HepG2 (cell line): ENCODE results near the gene ZNF384. TPM values are rescaled to one million over a fixed set of nuclear protein-coding genes. Genes with fewer than 3 reads are reported as not detected.

Source experiments
- DR1 ChIP-seq: sonication (generic); formaldehyde crosslinking; IDR thresholded peaks from 2 replicates; pipeline ENCODE4 v1.8.0; 2021; ENCODE audit warnings: mild to moderate bottlenecking, missing genetic modification reagents, inconsistent platforms
- ESRRA ChIP-seq: sonication (generic); formaldehyde crosslinking; IDR thresholded peaks from 2 replicates; pipeline ENCODE4 v1.5.1; 2020; ENCODE audit warnings: mild to moderate bottlenecking, low read depth, missing genetic modification reagents
- FOXC1 ChIP-seq: sonication (generic); formaldehyde crosslinking; IDR thresholded peaks from 2 replicates; pipeline ENCODE4 v1.8.0; 2022; ENCODE audit warnings: mild to moderate bottlenecking, missing genetic modification reagents, borderline replicate concordance
- HMGXB4 ChIP-seq, 2 experiments: sonication (generic) in 1 of 2; formaldehyde crosslinking in 1 of 2; IDR thresholded peaks; 2 replicates each; pipeline versions ENCODE4 v1.4.0 to v1.6.1; 2018 to 2020; ENCODE audit warnings: missing genetic modification reagents in 2 of 2, borderline replicate concordance in 1 of 2, low read depth in 1 of 2, mild to moderate bottlenecking in 1 of 2, missing biosample characterization in 1 of 2
- HNF4A ChIP-seq: sonication (generic); formaldehyde crosslinking; IDR thresholded peaks from 2 replicates; pipeline ENCODE4 v1.4.0; 2020; ENCODE audit warnings: missing genetic modification reagents
- PHF20 ChIP-seq: sonication (generic); formaldehyde crosslinking; IDR thresholded peaks from 2 replicates; pipeline ENCODE4 v1.5.0; 2020; ENCODE audit warnings: mild to moderate bottlenecking, missing genetic modification reagents
- REST ChIP-seq, 2 experiments: IDR thresholded peaks; 2 replicates each; pipeline ENCODE4 v1.6.1; 2011 to 2012; ENCODE audit warnings: low read length in 2 of 2, borderline replicate concordance in 1 of 2, low read depth in 1 of 2, mild to moderate bottlenecking in 1 of 2, moderate library complexity in 1 of 2
- SKI ChIP-seq: fragments of 450-650 bp; IDR thresholded peaks from one replicate; pipeline ENCODE4 v1.6.1; 2018; ENCODE audit warnings: mild to moderate bottlenecking; ENCODE audit not compliant: partially characterized antibody
- TCF7L2 ChIP-seq: IDR thresholded peaks from 2 replicates; pipeline ENCODE4 v1.6.1; 2011; ENCODE audit warnings: mild to moderate bottlenecking, low read depth, low read length, moderate library complexity
- ZHX2 ChIP-seq, 2 experiments: sonication (generic) in 1 of 2; formaldehyde crosslinking in 1 of 2; IDR thresholded peaks; 2 replicates each; pipeline versions ENCODE4 v1.6.1 to v1.9.0; 2014 to 2022; ENCODE audit warnings: antibody characterized with exemption in 1 of 2, borderline replicate concordance in 1 of 2, inconsistent platforms in 1 of 2, low read depth in 1 of 2, missing genetic modification reagents in 1 of 2
- ZNF10 ChIP-seq: sonication (generic); formaldehyde crosslinking; IDR thresholded peaks from 2 replicates; pipeline ENCODE4 v1.4.0; 2020; ENCODE audit warnings: mild to moderate bottlenecking, low read depth, missing genetic modification reagents, borderline replicate concordance
- ZNF281 ChIP-seq: sonication (generic); formaldehyde crosslinking; IDR thresholded peaks from 2 replicates; pipeline ENCODE4 v1.4.0; 2020; ENCODE audit warnings: missing genetic modification reagents, borderline replicate concordance
- ZNF746 ChIP-seq: sonication (generic); formaldehyde crosslinking; IDR thresholded peaks from 2 replicates; pipeline ENCODE4 v1.8.0; 2022; ENCODE audit warnings: mild to moderate bottlenecking, missing genetic modification reagents
- polyA plus RNA-seq, 8 experiments: library from polyadenylated mRNA; depleted of rRNA in 3 of 8; stranded (reverse) in 7 of 8; unstranded in 1 of 8; fragments of >200 nt; fragmentation: Illumina TruSeq in 4 of 8; extraction: Trizol in 4 of 8; gene quantifications; 2 replicates each; pipeline versions ENCODE4 v1.2.1 to v1.2.3, GENCODE V29; 2011 to 2016; ENCODE audit warnings: low read depth in 4 of 8, missing spikeins in 1 of 8, mixed read lengths in 1 of 8; ENCODE audit not compliant: insufficient read depth in 1 of 8
- total RNA-seq, 5 experiments: library from RNA; depleted of rRNA; stranded (reverse); fragments of >200 nt; fragmentation: Illumina TruSeq; extraction: Trizol; gene quantifications; 2 replicates each; pipeline ENCODE4 v1.2.3, GENCODE V29; 2016; ENCODE audit warnings: low read depth in 1 of 5

Gene ZNF384
- total and polyA plus RNA-seq, 2 of the 13 experiments (the other 11 are each of a cell fraction or from before 2014, with no cell fraction given): 23.6 to 55.3 TPM

- TF ChIP-seq HMGXB4 (CRISPR knock-in tag; IDR thresholded peaks at IDR 0.05; ENCODE audit: borderline replicate concordance in 1 of 2, low read depth in 1 of 2) (no peak), SKI (no peak), DR1 (CRISPR knock-in tag) (0 out of 2 replicates have a peak, but pooled peaks have one; percentile 52), PHF20 (CRISPR knock-in tag) (peak; percentile 62; the same call in 1 of the 2 replicates), REST (IDR thresholded peaks at IDR 0.05; ENCODE audit: borderline replicate concordance in 1 of 2, low read depth in 1 of 2, low read length in 2 of 2) (peak in 1 of 2 experiments; percentile 16; a peak in 1 of 4 replicates), FOXC1 (CRISPR knock-in tag) (peak; percentile 81), ZNF746 (CRISPR knock-in tag) (no peak), ZNF281 (CRISPR knock-in tag) (0 out of 2 replicates have a peak, but pooled peaks have one; percentile 55), ZHX2 (IDR thresholded peaks at IDR 0.05; ENCODE audit: low read depth) (peak; percentile 77), ZHX2 (CRISPR knock-in tag; IDR thresholded peaks at IDR 0.05; ENCODE audit: borderline replicate concordance) (no peak), HNF4A (peak; percentile 21; the same call in 1 of the 2 replicates), ESRRA (CRISPR knock-in tag) (no peak), ZNF10 (no peak), TCF7L2 (no peak)
Measured at GRCh38 chr12:6688543-6688998, 604 bp downstream of the ZNF384 start (continued).
